ENCODE results near the gene UBE2E2.

DNA sequence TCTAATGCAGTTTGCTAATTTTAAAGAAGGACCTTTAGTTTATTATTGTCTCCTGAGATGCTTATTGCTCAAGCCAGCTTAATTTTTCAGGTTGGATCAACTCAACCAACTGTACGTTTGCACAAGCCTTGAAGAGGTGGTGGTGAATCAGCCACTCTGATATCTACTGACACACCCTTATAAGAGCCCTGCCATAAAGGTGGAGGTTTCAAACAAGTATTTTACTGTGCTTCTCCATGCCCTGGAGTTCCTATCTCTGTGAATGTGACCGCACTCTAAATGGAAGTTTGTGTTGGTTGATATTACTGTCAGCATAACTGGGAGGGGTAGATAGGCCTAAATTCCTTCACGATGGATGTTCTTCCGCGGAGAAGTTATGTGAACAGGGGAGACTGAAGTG lies 305.3 kb downstream of the UBE2E2 start:
- TF ChIP-seq, protein P1, sequence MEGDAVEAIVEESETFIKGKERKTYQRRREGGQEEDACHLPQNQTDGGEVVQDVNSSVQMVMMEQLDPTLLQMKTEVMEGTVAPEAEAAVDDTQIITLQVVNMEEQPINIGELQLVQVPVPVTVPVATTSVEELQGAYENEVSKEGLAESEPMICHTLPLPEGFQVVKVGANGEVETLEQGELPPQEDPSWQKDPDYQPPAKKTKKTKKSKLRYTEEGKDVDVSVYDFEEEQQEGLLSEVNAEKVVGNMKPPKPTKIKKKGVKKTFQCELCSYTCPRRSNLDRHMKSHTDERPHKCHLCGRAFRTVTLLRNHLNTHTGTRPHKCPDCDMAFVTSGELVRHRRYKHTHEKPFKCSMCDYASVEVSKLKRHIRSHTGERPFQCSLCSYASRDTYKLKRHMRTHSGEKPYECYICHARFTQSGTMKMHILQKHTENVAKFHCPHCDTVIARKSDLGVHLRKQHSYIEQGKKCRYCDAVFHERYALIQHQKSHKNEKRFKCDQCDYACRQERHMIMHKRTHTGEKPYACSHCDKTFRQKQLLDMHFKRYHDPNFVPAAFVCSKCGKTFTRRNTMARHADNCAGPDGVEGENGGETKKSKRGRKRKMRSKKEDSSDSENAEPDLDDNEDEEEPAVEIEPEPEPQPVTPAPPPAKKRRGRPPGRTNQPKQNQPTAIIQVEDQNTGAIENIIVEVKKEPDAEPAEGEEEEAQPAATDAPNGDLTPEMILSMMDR (conservative IDR thresholded peaks at IDR 0.05 in 1 of 2, IDR thresholded peaks at IDR 0.05 in 1 of 2; ENCODE audit: extremely low read depth in 1 of 2, insufficient read depth in 1 of 2, low read depth in 1 of 2, low read length in 2 of 2), result no peak
- TF ChIP-seq EZH2 (IDR thresholded peaks at IDR 0.05; ENCODE audit: borderline replicate concordance, low read length), result no peak
